ENCODE results near the gene TADA1. TPM values are rescaled to one million over a fixed set of nuclear protein-coding genes. Genes with fewer than 3 reads are reported as not detected.
"Not testable (repeated sequence)": the region's sequence is repeated elsewhere in the genome, so short reads cannot be mapped to it uniquely, and the experiment has no call there.

The TADA1 gene
- total RNA-seq, 2 experiments from 2014 or later: 19.2 to 21.4 TPM

DNA sequence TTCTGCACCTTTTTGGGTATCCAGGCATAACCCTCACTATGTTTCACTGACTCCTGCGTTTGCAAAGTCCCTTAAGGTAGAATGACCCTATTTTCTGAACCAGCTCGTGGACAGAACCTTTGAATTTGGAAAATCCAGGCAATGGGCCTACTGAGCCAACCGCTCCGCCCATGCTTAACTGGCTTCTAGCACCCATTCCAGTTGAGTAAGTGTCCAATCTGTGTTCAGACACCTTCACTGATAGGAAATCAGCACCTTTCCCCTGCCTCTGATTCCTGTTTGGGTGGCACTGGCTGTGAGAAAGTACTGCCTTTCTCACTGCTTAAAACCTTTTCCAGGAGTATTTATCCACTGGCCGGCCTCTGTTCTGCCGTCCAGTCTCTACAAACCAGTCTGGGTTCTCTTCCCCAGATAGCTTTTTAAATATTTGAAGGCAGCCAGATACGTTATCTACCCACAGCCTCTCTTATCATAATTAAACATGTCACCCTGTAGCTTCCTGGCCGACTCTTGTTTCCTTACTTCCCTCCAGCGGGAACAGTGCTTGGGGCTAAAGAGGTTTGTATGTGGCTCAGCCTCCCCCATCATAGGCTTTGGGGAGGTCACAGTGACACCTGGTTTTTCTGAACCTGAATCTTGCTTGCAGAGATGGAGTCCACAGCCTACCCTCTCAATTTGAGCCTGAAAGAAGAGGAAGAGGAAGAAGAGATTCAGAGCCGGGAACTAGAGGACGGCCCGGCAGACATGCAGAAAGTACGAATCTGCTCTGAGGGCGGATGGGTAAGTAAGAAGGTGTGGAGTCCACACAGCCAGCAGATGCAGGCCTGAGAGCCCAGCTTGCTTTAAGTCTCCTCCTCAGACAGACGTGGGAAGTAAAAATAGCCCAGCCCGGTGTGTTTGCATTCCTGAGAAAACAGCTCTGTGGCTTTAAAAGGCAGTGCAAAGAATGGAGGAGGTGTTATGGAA is 35.5 kb downstream of the TADA1 start:
- Mint-ChIP-seq H3K4me1 (peaks cover 51% of the 10 kb centered on the region), H3K9me3 (no peaks in the 10 kb centered on the region), H3K27ac (peak overlapping the region; percentile 81), H3K27me3 (no peaks in the 10 kb centered on the region), H3K4me3 (peak overlapping the region; percentile 84), H3K36me3 (peaks cover 30% of the 10 kb centered on the region)
- DNase-seq: no peak

DNA sequence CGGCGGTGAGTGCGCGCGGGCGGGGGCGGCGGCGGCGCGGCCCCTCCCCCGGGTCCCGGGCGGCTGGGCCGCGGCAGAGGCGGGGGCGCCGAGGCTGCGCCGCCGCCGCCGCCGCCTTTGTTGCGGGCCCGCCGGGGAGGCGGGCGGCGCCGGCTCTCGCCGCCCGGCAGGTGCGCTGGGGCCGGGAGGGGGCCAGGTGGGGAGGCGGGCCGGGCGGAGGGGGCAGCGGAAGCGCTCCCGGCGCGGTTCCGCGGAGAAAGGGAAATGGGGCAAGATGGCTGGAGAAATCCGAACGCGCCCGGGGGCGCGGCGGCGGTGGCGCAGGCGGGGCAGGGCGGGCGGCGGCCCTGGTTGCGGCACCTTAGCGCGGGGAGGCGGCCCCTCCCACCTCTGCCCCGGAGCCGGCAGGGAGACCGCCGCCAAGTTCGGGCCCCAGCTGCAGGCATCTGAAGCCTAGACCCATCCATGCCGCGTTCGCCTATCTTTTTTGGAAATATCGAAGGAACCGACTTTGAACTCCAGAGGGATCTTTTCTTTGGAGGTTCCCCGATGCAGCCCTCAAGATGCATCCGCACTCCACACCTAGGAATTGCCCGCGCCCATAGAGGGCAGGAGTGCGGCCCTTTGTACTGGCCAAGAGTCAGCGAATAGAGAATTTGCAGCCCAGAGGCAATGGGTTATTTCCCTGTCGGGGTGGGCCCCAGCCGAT is 36.3 kb downstream of the TADA1 start:
- Mint-ChIP-seq H3K4me3 (peak overlapping the region; percentile 84), H3K27me3 (no peaks in the 10 kb centered on the region), H3K36me3 (peaks cover 29% of the 10 kb centered on the region), H3K9me3 (no peaks in the 10 kb centered on the region), H3K4me1 (peaks cover 46% of the 10 kb centered on the region), H3K27ac (peak overlapping the region; percentile 81)
- DNase-seq: peak; percentile 66

DNA sequence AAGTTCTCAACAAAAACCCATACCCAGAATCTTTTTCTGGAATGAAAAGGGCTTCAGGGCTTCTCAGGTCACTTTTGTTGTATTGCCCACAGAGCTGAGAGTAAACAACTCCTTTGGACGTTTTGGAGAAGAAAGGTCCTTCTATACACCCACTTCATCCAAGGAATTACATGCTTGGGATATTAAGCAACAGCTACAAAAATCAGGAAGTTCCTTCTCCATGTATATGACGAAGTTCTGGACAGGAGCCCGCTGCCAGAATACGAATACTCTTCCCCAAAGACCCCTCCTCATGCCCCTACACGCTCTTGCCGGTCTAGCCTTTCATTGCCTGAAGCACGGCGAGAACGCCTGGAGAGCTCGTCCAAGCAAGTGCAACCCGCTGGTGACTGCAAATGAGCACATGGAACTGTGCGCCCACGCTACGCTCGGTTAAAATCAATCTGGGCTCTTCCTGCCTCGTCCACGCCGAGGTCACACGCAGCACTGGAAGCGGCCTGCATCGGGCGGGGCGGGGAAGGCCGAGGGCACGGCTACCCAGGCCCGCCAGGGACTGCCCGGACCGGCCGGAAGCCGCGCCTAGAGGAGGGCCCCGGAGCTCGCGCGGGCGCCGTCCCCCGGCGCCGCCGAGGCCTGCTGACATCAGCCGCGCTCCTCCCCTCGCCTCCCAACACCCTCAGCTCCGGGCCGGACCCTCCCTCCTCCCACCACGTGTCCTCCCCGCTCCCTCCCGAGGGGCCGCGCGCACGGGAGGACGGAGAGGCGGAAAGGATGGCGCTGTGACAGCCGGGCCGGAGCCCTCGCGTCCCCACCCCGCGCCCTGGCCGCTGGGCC is 37.1 kb downstream of the TADA1 start, which contains the start of gene POGK:
TSS of gene POGK (plus strand) at position 710 of the 834 bp plus-strand sequence. CDS start 1,482 bp downstream, outside the sequence.
- H3K9me3 Mint-ChIP-seq: no peaks in the 10 kb centered on the region
- H3K4me3 Mint-ChIP-seq: peak within 1 kb of the TSS; percentile 95
- DNase-seq: peak; percentile 91
- H3K36me3 Mint-ChIP-seq: peaks cover 22% of the 10 kb centered on the region
- no peaks in the 10 kb centered on the region for H3K27me3 Mint-ChIP-seq
- peaks cover 40% of the 10 kb centered on the region for H3K4me1 Mint-ChIP-seq
- peak within 1 kb of the TSS; percentile 98 for H3K27ac Mint-ChIP-seq

DNA sequence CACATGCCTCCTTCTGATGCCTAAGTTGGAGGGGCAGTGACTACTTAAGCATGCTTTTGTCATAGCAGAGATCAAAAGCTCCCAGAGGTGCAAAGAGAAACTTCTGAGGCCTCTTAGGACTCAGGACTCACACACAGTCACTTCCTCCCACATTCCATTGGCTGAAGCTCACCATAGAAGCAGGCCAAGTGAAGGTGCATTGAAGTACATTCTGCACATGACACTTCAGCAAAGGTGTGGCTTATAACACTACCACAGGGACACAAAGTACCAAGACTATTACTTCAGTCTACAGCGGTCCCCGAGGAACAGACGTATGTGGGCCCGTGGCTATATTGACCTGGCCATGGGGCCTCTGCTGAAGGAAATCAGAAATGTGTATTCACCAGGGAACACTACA is 39.3 kb downstream of the TADA1 start:
- H3K27me3 Mint-ChIP-seq: no peaks in the 10 kb centered on the region
- peaks cover 25% of the 10 kb centered on the region for H3K4me1 Mint-ChIP-seq
- peaks cover 15% of the 10 kb centered on the region for H3K36me3 Mint-ChIP-seq
- no peak for DNase-seq
- H3K27ac Mint-ChIP-seq: no peak overlapping the region
- H3K4me3 Mint-ChIP-seq: no peak overlapping the region
- H3K9me3 Mint-ChIP-seq: no peaks in the 10 kb centered on the region

DNA sequence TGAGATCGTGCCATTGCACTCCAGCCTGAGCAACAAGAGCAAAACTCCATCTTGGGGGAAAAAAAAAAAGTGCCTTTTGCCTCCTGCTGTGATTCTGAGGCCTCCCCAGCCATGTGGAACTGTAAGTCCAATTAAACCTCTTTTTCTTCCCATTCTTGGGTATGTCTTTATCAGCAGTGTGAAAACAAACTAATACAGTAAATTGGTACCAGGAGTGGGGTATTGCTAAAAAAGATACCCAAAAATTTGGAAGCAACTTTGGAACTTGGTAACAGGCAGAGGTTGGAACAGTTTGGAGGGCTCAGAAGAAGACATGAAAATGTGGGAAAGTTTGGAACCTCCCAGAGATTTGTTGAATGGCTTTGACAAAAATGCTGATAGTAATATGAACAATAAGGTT is 46.3 kb downstream of the TADA1 start:
- H3K4me3 Mint-ChIP-seq, H3K27me3 Mint-ChIP-seq, DNase-seq, H3K36me3 Mint-ChIP-seq, H3K4me1 Mint-ChIP-seq, H3K27ac Mint-ChIP-seq: not testable (repeated sequence)
- H3K9me3 Mint-ChIP-seq: peaks cover 20% of the 10 kb centered on the region

DNA sequence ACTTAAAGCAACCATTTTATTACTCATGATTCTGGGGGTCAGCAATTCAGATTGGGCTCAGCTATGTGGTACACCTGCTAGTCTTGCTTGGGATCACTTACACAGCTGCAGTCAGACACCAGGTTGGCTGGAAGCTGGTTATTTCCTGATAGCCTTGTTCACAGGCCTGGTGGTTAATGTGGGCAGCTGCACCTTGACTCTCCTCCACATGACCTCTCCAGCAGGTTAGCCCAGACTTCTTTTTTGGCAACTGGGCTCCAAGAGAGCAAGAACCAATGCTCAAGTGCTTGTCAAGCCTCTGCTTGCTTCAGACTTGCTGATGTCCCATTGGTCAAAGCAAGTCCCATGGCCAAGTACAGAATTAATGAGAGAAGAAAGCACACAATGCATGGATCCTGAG is 48.6 kb downstream of the TADA1 start:
- Mint-ChIP-seq H3K9me3 (peaks cover 20% of the 10 kb centered on the region), H3K27ac (no peak overlapping the region), H3K36me3 (no peaks in the 10 kb centered on the region), H3K27me3 (peaks cover 6% of the 10 kb centered on the region), H3K4me1 (no peaks in the 10 kb centered on the region), H3K4me3 (no peak overlapping the region)
- no peak for DNase-seq

DNA sequence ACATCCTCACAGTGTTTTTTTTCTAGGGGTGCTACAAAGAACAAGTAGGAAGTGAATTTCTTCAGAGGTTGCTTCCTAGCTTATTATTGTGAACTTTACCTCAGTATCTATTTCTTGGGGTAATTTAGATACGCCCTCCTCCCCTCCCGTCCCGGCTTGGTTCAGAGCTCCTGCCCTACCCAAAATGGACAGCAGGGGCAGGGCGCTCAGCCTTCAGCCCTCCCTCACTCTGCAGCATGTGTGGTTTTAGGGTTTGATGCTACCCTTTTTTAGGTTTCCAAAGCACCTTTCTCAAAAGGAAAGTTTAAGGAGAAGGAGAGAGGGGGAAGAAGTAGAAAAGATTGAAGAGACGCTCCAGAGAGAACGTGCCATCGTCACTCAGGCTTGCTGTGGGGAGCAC is 53.7 kb downstream of the TADA1 start:
- no peak for DNase-seq
- peaks cover 12% of the 10 kb centered on the region for H3K9me3 Mint-ChIP-seq

DNA sequence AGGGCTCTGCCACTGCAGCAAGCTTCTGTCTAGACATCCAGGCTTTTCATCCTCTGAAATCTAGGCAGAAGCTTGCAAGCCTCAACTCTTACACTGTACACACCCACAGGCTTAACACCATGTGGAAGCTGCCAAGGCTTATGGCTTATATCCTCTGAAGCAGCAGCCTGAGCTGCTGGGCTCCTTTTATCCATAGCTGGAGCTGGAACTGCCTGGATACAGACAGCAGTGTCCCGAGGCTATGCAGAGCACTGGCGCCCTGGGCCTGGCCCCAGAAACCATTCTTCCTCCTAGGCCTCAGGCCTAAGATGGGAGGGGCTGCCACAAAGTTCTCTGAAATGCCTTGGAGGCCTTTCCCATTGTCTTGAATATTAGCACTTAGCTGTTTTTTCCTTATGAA is 56.1 kb downstream of the TADA1 start:
- Mint-ChIP-seq H3K4me3 (no peak overlapping the region), H3K9me3 (peaks cover 12% of the 10 kb centered on the region), H3K36me3 (no peaks in the 10 kb centered on the region), H3K4me1 (no peaks in the 10 kb centered on the region), H3K27ac (no peak overlapping the region), H3K27me3 (no peaks in the 10 kb centered on the region)
- DNase-seq: no peak

More for the DNA sequence above, 53.7 kb downstream of the TADA1 start:
- no peaks in the 10 kb centered on the region for H3K4me1 Mint-ChIP-seq
- peaks cover 6% of the 10 kb centered on the region for H3K27me3 Mint-ChIP-seq
- no peak overlapping the region for H3K4me3 Mint-ChIP-seq
- H3K36me3 Mint-ChIP-seq: no peaks in the 10 kb centered on the region
- H3K27ac Mint-ChIP-seq: no peak overlapping the region

DNA sequence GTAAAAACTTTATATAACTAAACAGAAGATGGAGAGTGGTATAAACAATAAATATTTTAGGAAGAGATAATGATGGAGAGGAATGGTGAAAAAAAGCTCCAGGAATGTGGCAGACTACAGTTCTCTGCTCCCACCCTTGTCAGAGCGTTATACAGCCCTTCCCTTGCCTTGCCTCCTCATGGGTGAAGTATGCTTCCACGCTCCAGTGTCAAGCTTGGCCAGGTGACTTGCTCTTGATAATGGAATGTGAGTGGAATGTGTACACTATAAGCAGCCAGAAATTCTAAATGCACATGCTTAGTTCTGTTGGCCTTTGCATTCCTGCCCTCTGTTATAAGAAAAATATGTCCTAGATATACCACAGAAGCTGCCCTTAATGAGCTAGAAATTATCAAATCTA is 61.5 kb downstream of the TADA1 start:
- Mint-ChIP-seq H3K27me3 (peaks cover 8% of the 10 kb centered on the region), H3K27ac (no peak overlapping the region), H3K36me3 (no peaks in the 10 kb centered on the region), H3K4me1 (no peaks in the 10 kb centered on the region), H3K9me3 (peaks cover 4% of the 10 kb centered on the region), H3K4me3 (no peak overlapping the region)
- DNase-seq: no peak

DNA sequence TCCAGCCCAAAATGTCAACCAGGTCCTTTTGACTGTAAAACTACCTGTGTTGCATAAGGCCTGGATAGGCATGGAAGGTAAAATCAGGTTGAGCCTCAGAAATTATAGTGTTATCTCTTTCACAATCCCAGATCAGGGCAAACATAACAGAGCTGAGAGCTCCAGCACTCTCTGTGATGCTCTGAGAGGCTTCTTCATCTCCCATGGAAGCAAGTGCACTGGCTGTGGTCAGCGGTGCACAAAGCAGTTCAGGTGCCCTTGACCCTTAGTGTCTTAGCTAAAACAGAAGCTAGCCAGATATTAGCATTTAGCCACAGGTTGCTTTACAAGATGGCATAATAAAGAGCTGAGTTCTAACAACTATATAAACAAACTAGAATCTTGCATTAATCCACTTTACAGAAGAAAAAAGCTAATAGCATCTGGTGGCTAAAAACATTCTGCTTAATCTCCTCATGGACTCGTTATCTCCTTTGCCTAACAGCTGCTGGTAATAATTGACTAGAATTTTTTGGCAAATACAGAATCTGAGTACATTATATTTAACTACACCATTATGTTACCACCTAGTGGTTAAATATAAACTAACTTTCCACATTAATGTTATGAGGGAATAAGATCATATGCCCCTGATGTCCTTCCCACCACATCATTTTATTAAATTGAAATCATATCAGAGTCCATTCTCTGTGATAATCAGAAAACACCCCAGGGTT is 62.4 kb downstream of the TADA1 start:
- DNase-seq: no peak
- H3K4me1 Mint-ChIP-seq: no peaks in the 10 kb centered on the region
- H3K27ac Mint-ChIP-seq: no peak overlapping the region
- no peaks in the 10 kb centered on the region for H3K36me3 Mint-ChIP-seq
- H3K27me3 Mint-ChIP-seq: peaks cover 8% of the 10 kb centered on the region
- H3K4me3 Mint-ChIP-seq: no peak overlapping the region
- no peaks in the 10 kb centered on the region for H3K9me3 Mint-ChIP-seq

DNA sequence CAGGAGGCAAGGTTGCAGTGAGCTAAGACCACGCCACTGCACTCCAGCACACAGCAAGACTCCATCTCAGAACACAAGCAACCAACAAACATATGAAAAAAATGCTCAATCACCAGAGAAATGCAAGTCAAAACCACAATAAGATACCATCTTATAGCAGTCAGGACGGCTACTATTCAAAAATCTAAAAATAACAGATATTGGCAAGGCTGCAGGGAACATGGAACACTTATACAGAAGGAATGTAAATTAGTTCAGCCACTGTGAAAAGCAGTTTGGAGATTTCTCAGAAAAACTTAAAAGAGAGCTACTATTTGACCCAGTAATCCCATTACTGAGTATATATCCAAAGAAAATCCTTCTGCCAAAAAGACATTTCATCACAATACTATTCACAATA is 64.4 kb downstream of the TADA1 start:
- H3K4me1 Mint-ChIP-seq: no peaks in the 10 kb centered on the region
- no peak for DNase-seq
- H3K36me3 Mint-ChIP-seq: no peaks in the 10 kb centered on the region
- no peak overlapping the region for H3K27ac Mint-ChIP-seq
- H3K4me3 Mint-ChIP-seq: no peak overlapping the region
- no peaks in the 10 kb centered on the region for H3K9me3 Mint-ChIP-seq
- peaks cover 8% of the 10 kb centered on the region for H3K27me3 Mint-ChIP-seq

DNA sequence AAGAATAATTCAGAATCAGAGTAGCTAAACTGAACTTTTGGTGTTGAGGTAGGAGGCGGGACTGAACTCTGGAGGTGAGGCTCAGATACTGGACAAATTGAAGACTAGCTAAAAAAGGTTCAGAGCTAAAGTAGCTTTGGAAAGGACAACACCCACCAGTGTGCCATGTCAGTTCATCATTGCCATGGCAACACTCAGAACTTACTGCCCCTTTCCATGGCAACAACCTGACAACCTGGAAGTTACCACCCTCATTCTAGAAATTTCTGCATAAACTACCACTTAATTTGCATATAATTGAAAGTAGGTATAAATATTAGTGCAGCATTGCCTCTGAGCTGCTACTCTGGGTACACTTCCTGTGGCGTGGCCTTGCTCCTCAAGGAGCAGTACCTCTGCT is 67.1 kb downstream of the TADA1 start:
- no peaks in the 10 kb centered on the region for H3K9me3 Mint-ChIP-seq
- peaks cover 9% of the 10 kb centered on the region for H3K27me3 Mint-ChIP-seq
- no peaks in the 10 kb centered on the region for H3K36me3 Mint-ChIP-seq
- no peak for DNase-seq
- H3K27ac Mint-ChIP-seq: no peak overlapping the region
- H3K4me3 Mint-ChIP-seq: no peak overlapping the region
- no peaks in the 10 kb centered on the region for H3K4me1 Mint-ChIP-seq

All from activated naive CD8-positive, alpha-beta T cell treated with anti-CD3 and anti-CD28 coated beads for 36 hours (primary cell).